Measurements from ENCODE around the gene WRAP53.
"Not testable (repeated sequence)": the region's sequence is repeated elsewhere in the genome, so short reads cannot be mapped to it uniquely, and the experiment has no call there.

The WRAP53 gene

GRCh38 chr17:7687908-7688807 lies at the start of gene WRAP53:
WRAP53 (plus strand) TSS chr17:7688477; CDS start chr17:7688649, 172 bp downstream.
- Mint-ChIP-seq H3K4me3 (peak within 1 kb of the TSS; percentile 96), H3K36me3 (ENCODE audit: low read depth) (peaks cover 33% of the 10 kb centered on the region), H3K27me3 (ENCODE audit: low read depth, poor library complexity) (peaks cover 3% of the 10 kb centered on the region), H3K9me3 (no peaks in the 10 kb centered on the region), H3K27ac (peak within 1 kb of the TSS; percentile 100), H3K4me1 (peaks cover 45% of the 10 kb centered on the region)
- peak; percentile 94 for DNase-seq
- TF ChIP-seq, protein P1, sequence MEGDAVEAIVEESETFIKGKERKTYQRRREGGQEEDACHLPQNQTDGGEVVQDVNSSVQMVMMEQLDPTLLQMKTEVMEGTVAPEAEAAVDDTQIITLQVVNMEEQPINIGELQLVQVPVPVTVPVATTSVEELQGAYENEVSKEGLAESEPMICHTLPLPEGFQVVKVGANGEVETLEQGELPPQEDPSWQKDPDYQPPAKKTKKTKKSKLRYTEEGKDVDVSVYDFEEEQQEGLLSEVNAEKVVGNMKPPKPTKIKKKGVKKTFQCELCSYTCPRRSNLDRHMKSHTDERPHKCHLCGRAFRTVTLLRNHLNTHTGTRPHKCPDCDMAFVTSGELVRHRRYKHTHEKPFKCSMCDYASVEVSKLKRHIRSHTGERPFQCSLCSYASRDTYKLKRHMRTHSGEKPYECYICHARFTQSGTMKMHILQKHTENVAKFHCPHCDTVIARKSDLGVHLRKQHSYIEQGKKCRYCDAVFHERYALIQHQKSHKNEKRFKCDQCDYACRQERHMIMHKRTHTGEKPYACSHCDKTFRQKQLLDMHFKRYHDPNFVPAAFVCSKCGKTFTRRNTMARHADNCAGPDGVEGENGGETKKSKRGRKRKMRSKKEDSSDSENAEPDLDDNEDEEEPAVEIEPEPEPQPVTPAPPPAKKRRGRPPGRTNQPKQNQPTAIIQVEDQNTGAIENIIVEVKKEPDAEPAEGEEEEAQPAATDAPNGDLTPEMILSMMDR (IDR thresholded peaks at IDR 0.05): peak; percentile 100

- H3K27ac Mint-ChIP-seq: no peak overlapping the region
- no peaks in the 10 kb centered on the region for H3K36me3 Mint-ChIP-seq (ENCODE audit: low read depth)
- H3K9me3 Mint-ChIP-seq: peaks cover 5% of the 10 kb centered on the region
- peaks cover 20% of the 10 kb centered on the region for H3K4me1 Mint-ChIP-seq
- no peak for DNase-seq
- TF ChIP-seq, protein P1 (IDR thresholded peaks at IDR 0.05): no peak
- H3K4me3 Mint-ChIP-seq: no peak overlapping the region
- peaks cover 20% of the 10 kb centered on the region for H3K27me3 Mint-ChIP-seq (ENCODE audit: low read depth, poor library complexity)
Measured at GRCh38 chr17:7640783-7641182, 47.5 kb upstream of the WRAP53 start.

DNA sequence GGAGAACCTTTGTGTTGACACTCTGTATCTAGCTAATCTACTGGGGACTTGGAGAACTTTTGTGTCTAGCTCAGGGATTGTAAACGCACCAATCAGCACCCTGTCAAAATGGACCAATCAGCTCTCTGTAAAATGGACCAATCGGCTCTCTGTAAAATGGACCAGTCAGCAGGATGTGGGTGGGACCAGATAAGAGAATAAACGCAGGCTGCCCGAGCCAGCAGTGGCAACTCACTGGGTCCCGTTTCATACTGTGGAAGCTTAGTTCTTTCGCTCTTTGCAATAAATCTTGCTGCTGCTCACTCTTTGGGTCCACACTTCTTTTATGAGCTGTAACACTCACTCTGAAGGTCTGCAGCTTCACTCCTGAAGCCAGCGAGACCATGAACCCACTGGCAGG lies 46.6 kb upstream of the WRAP53 start:
- not testable (repeated sequence) for H3K9me3 Mint-ChIP-seq; DNase-seq; H3K36me3 Mint-ChIP-seq (ENCODE audit: low read depth); H3K4me3 Mint-ChIP-seq
- Mint-ChIP-seq H3K27me3 (ENCODE audit: low read depth, poor library complexity) (peaks cover 20% of the 10 kb centered on the region), H3K27ac (peak overlapping the region; percentile 21), H3K4me1 (peaks cover 12% of the 10 kb centered on the region)

DNA sequence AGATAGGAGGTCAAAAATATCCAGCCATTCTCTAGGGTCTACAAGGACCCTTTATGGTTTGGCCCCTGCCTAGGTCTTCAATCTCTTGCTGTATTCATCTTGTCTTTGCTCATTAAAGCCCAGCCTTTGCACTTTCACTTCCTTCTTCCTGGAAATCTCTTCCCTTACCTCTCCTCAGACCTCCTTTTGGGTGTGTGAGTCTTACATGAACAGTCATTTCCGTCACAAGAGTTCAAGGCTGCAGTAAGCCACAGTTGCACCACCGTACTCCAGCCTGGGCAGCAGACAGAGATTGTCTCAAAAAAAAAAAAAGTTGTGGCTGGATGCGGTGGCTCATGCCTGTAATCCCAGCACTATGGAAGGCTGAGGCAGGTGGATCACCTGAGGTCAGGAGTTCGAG lies 43.5 kb upstream of the WRAP53 start:
- Mint-ChIP-seq H3K36me3 (ENCODE audit: low read depth) (no peaks in the 10 kb centered on the region), H3K27me3 (ENCODE audit: low read depth, poor library complexity) (peaks cover 27% of the 10 kb centered on the region), H3K27ac (no peak overlapping the region), H3K9me3 (peaks cover 5% of the 10 kb centered on the region), H3K4me1 (peaks cover 11% of the 10 kb centered on the region), H3K4me3 (no peak overlapping the region)
- DNase-seq: no peak
- TF ChIP-seq, protein P1 (IDR thresholded peaks at IDR 0.05): no peak

- H3K27me3 Mint-ChIP-seq (ENCODE audit: low read depth, poor library complexity): peaks cover 27% of the 10 kb centered on the region
- peaks cover 5% of the 10 kb centered on the region for H3K9me3 Mint-ChIP-seq
- H3K4me3 Mint-ChIP-seq: no peak overlapping the region
- no peak for DNase-seq
- TF ChIP-seq, protein P1 (IDR thresholded peaks at IDR 0.05): no peak
- H3K36me3 Mint-ChIP-seq (ENCODE audit: low read depth): no peaks in the 10 kb centered on the region
- H3K4me1 Mint-ChIP-seq: peaks cover 21% of the 10 kb centered on the region
- H3K27ac Mint-ChIP-seq: no peak overlapping the region
Measured at GRCh38 chr17:7646457-7646856, 41.8 kb upstream of the WRAP53 start.

DNA sequence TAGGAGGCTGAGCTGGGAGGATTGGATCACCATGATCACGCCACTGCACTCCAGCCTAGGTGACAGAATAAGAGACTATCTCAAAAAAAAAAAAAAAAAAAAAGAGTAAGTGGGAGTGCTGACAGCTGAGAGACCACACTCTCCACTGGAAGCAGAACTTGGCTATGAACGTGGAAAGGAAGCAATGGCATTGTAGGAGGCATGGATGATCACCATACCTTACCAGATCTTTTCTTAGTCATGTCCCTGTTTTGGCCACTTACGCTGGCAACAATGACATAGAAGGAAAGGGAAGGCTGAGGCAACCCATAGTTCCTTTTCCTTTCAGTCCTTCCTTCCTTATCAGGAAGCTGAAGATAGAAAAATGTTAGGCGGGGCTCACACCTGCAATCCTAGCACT lies 41.3 kb upstream of the WRAP53 start:
- no peak overlapping the region for H3K27ac Mint-ChIP-seq
- no peaks in the 10 kb centered on the region for H3K36me3 Mint-ChIP-seq (ENCODE audit: low read depth)
- H3K27me3 Mint-ChIP-seq (ENCODE audit: low read depth, poor library complexity): peaks cover 27% of the 10 kb centered on the region
- H3K4me3 Mint-ChIP-seq: no peak overlapping the region
- H3K4me1 Mint-ChIP-seq: peaks cover 19% of the 10 kb centered on the region
- TF ChIP-seq, protein P1 (IDR thresholded peaks at IDR 0.05): no peak
- no peaks in the 10 kb centered on the region for H3K9me3 Mint-ChIP-seq
- no peak for DNase-seq
